NCI-H2171 (cell line): ENCODE results near the gene GPR31.

Source experiments
- DNase-seq: peaks from one replicate; lab custom pipeline; 2025; lab: John Stamatoyannopoulos, UW

The GPR31 gene

GRCh38 chr6:167118006-167118405 is 39.8 kb downstream of the GPR31 start:
- no peak for DNase-seq

DNA sequence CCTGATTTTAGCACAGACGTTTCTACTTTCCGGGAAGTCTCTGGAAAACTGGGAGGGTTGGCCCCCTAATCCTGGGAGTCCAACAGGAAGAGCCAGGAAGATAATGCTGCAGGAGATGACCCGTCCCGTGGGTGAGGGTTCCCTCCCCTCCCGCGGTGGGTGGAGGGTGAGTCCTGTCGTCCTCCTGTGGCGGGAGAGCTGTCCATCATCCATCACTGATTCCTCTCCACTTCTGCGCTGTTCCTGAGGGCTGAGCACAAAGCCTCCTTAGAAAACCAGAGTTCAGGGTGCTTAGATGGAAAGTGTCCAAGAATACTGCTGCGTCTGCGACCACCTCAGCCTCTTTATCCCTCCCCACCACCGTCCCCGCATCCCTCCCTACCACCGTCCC is 40.9 kb downstream of the GPR31 start:
- no peak for DNase-seq

GRCh38 chr6:167116109-167116837 is 41.5 kb downstream of the GPR31 start:
- no peak for DNase-seq

DNA sequence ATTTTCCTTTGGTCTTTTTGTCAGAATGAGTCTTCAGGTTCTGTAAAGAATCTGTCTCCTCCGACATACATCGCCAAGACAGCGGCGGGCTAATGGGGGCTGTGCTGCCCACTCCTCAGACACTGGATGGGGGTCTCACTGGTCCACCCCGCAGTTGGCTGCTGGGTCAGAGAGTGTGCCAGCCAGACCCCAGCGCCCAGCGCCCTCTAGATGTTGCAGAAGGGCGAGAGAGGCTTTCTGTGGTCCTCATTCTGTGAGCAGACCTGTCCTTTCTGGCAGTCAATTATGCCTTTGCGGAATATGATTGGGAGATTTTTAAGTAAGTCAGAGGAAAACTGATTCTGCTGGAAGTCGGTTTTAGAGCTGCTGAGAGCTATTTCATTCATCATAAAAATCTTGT is 42.7 kb downstream of the GPR31 start:
- DNase-seq, result no peak

DNA sequence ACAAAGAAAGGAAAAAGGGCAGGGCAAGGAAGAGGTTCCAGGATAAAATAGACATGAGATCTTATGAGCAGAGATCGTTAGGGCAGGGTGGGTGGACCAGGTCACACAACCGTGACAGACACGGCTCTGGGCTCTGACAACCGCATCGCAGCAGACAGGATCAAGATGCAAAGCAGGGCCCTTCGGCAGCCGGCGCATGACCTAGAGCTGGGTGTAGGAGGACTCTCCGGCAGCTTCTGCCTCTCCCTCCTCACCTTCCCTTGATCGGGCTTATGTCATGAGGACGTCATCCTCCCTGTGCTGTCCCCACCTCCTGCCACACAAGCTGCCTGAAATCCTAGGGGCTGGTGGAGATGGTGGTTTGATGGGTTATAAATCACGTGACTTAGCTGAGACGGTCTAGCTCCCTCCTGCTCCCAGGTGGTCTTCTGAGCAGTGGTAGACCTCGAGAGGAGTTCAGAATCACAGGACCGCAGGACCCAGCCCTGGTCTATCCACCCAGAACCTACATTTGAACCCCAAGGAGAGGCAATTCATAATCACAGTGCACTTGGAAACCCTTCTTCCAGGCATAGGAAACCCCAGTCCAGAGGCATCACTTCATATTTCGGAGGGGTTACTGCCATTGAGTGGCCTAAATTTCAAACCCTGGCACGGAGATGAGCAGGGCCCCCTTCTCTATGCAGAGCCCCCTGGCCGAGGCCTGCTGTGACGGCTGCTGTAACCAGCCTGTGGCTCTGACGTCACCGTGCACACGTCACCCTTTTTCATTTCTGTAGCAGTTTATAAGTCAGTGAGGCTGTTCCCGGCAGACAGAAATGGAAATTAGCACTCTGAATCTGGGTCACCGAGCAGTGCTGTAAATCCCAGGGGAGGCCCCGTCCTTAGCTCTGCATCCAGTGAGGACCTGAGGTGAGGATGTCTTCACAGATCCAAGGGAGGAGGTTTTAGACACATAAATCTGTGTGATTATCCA is 43.6 kb downstream of the GPR31 start:
- DNase-seq, result no peak

GRCh38 chr6:167113047-167113754 is 44.6 kb downstream of the GPR31 start:
- no peak for DNase-seq

DNA sequence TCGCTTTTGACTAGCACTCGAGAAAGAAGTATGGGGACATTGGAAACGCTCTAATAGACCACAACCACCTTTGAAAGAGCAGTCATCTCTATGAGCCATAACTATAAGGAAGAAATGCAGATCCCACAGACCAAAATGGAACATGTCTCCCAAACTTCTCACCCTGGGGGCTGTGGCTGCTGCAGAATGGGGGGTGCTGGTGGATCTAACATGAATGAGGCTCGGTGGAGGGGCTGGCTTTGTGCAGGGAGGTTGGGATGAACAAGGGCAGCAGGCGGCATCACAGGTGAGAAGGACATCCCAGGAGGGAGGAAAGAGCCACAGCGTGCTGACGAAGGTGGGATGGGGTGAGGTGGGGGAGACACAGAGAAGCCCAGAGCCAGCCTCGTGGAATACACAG is 45.4 kb downstream of the GPR31 start:
- DNase-seq, result no peak

DNA sequence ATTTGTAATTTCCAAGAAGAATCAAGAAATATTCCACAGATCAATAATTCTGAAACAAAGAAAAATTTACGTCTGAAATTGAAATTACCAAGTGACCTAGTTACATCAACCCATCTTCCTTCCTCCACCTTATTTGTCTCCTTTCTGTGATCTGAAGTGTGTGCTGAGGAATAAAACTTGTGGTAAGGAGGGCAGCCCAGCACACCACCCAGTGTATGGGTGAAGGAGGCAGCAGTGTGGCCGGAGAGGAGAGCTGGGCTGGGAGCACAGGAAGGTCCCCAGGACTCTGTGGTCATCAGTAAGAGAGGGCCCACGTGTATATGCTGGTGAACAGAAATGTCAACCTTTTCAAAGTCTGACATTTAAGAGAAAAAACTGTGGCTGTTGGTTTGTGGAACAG is 46.2 kb downstream of the GPR31 start:
- no peak for DNase-seq

GRCh38 chr6:167109651-167110050 is 48.1 kb downstream of the GPR31 start:
- DNase-seq, result no peak

DNA sequence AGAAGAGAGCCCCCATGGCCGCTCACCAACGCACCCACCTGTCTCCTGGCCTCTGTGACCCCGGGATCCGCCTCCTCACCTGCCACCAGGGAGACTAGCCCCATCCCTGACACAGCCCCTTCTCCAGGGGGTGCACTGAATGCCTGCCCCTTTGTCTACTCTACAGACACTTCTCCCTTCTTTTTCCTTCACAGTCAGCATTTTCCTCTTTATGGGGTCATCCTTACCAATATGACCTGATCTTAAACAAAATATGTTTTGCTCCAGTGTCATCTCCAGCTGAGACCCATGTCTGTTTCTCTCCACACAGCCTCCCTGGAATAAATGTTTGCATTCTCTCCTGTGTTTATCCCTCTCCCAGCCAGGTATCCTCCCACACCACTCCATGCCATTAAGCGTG is 49.5 kb downstream of the GPR31 start:
- no peak for DNase-seq

- DNase-seq, result no peak
These were observed 50.0 kb downstream of the GPR31 start for GRCh38 chr6:167107787-167108186.

DNA sequence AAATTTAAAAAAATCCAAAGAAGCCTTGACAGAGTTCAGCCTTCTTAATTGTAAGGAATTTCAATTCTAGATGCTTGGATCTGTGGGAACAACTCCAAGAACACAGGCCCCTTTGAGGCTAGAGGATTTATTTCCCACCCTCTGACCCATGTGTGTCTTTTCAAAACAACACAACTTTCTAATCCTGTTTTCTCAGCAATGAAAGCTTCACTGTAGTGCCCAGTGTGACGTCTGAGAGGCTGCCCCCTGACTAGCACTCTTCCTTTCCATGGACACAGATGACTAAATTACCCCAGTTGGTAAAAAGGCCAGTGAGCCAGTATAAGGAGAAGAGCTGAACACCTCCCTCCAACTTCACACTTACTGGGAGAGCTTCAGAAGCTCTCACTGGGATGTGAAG is 51.4 kb downstream of the GPR31 start:
- no peak for DNase-seq
